Measurements from ENCODE around the gene P3R3URF.

P3R3URF gene

GRCh38 chr1:46171871-46172270 is 4.4 kb downstream of the P3R3URF start:
- no peak for DNase-seq

- DNase-seq = no peak
Observed at GRCh38 chr1:46171351-46171750, 4.9 kb downstream of the P3R3URF start.

GRCh38 chr1:46169811-46170454 is 6.4 kb downstream of the P3R3URF start:
- no peak for DNase-seq

GRCh38 chr1:46168477-46168876 is 7.8 kb downstream of the P3R3URF start:
- no peak for DNase-seq

GRCh38 chr1:46166521-46167462 is 9.5 kb downstream of the P3R3URF start:
- peak; percentile 37 for DNase-seq

GRCh38 chr1:46160212-46160611 is 16.1 kb downstream of the P3R3URF start:
- DNase-seq = no peak

GRCh38 chr1:46159516-46159915 is 16.8 kb downstream of the P3R3URF start:
- no peak for DNase-seq

- no peak for DNase-seq
Observed at GRCh38 chr1:46158312-46159281, 17.7 kb downstream of the P3R3URF start.

GRCh38 chr1:46157916-46158311 is 18.4 kb downstream of the P3R3URF start:
- DNase-seq = no peak

- DNase-seq = no peak
Observed at GRCh38 chr1:46153732-46154131, 22.6 kb downstream of the P3R3URF start.

GRCh38 chr1:46153228-46153627 is 23.1 kb downstream of the P3R3URF start:
- DNase-seq = no peak

GRCh38 chr1:46152016-46152415 is 24.3 kb downstream of the P3R3URF start:
- DNase-seq = no peak

- no peak for DNase-seq
Observed at GRCh38 chr1:46150085-46150484, 26.2 kb downstream of the P3R3URF start.

GRCh38 chr1:46148318-46148717 is 28.0 kb downstream of the P3R3URF start:
- no peak for DNase-seq

- DNase-seq = no peak
Observed at GRCh38 chr1:46137916-46138315, 38.4 kb downstream of the P3R3URF start.

- DNase-seq = no peak
Observed at GRCh38 chr1:46136711-46137110, 39.6 kb downstream of the P3R3URF start.

- DNase-seq = no peak
Observed at GRCh38 chr1:46134660-46135331, 41.5 kb downstream of the P3R3URF start.

GRCh38 chr1:46133781-46134350 is 42.4 kb downstream of the P3R3URF start:
- DNase-seq = no peak

GRCh38 chr1:46133181-46133658 is 43.1 kb downstream of the P3R3URF start:
- no peak for DNase-seq

- DNase-seq = peak; percentile 93
Observed at GRCh38 chr1:46132529-46133180, 43.6 kb downstream of the P3R3URF start, which contains the start of gene PIK3R3. Gene PIK3R3 (minus strand): TSS chr1:46132629. CDS start chr1:46131952, 677 bp downstream.
